DOHH2 (cell line): ENCODE data around the gene TUBD1.

Experiments used
- EZH2phosphoT487 ChIP-seq: fragments of 200-600 bp; sonication (generic); IDR thresholded peaks from 2 replicates; pipeline ENCODE4 v1.6.1; 2017; ENCODE audit warnings: borderline replicate concordance, mild to moderate bottlenecking, antibody characterized with exemption, low read length, moderate library complexity, mixed read lengths
- TF ChIP-seq, protein P1 (sequence below): fragments of 200-600 bp; sonication (generic); IDR thresholded peaks from one replicate; pipeline ENCODE4 v1.5.1; 2014; ENCODE audit warnings: antibody characterized with exemption, mild to moderate bottlenecking, low read depth, low read length; ENCODE audit not compliant: poor library complexity, severe bottlenecking

- TF ChIP-seq, protein P1, sequence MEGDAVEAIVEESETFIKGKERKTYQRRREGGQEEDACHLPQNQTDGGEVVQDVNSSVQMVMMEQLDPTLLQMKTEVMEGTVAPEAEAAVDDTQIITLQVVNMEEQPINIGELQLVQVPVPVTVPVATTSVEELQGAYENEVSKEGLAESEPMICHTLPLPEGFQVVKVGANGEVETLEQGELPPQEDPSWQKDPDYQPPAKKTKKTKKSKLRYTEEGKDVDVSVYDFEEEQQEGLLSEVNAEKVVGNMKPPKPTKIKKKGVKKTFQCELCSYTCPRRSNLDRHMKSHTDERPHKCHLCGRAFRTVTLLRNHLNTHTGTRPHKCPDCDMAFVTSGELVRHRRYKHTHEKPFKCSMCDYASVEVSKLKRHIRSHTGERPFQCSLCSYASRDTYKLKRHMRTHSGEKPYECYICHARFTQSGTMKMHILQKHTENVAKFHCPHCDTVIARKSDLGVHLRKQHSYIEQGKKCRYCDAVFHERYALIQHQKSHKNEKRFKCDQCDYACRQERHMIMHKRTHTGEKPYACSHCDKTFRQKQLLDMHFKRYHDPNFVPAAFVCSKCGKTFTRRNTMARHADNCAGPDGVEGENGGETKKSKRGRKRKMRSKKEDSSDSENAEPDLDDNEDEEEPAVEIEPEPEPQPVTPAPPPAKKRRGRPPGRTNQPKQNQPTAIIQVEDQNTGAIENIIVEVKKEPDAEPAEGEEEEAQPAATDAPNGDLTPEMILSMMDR = no peak
- TF ChIP-seq EZH2phosphoT487 = no peak
These were observed 2.0 kb downstream of the TUBD1 start for GRCh38 chr17:59890720-59891119.
